ENCODE measurements around the gene DEUP1. TPM values are rescaled to one million over a fixed set of nuclear protein-coding genes. Genes with fewer than 3 reads are reported as not detected.
A peak's percentile ranks its signal among the peaks of the same experiment; 100 is the strongest.

The DEUP1 gene
- total RNA-seq, 1 donor from 2014 or later, result 0.41 TPM

GRCh38 chr11:93329936-93330445, 551 bp upstream of the DEUP1 start:
- H3K36me3 ChIP-seq (ENCODE audit: insufficient read depth, low read length), result no peaks in the 10 kb centered on the region
- H3K79me2 ChIP-seq (ENCODE audit: insufficient read depth, low read length), result no peaks in the 10 kb centered on the region
- peak overlapping the region; percentile 12 for H3K27ac Mint-ChIP-seq (ENCODE audit: unreplicated experiment)
- H3K9ac ChIP-seq (ENCODE audit: low read length), result peak overlapping the region; percentile 5
- H3K4me3 Mint-ChIP-seq (ENCODE audit: unreplicated experiment), result peak overlapping the region; percentile 88
- H3K36me3 Mint-ChIP-seq (ENCODE audit: low read depth, unreplicated experiment), result no peaks in the 10 kb centered on the region
- peak overlapping the region; percentile 51 for H3K4me3 ChIP-seq (ENCODE audit: insufficient read depth, low read depth, low read length)
- peaks cover 10% of the 10 kb centered on the region for H3K27me3 Mint-ChIP-seq (ENCODE audit: low read depth, unreplicated experiment)
- DNase-seq (ENCODE audit: low read depth), result peak; percentile 0
- H3K9me3 ChIP-seq (ENCODE audit: insufficient read depth, low read depth, low read length), result no peaks in the 10 kb centered on the region
- no peaks in the 10 kb centered on the region for H3K9me3 Mint-ChIP-seq (ENCODE audit: unreplicated experiment)
- peak overlapping the region; percentile 80 for H3K4me2 ChIP-seq (ENCODE audit: low read length)
- H4K20me1 ChIP-seq (ENCODE audit: insufficient read depth, low read length), result no peaks in the 10 kb centered on the region
- H3K27ac ChIP-seq (ENCODE audit: low read depth, low read length), result no peak overlapping the region
- TF ChIP-seq EZH2 (IDR thresholded peaks at IDR 0.05; ENCODE audit: insufficient read depth, low read length), result no peak
- no peak for TF ChIP-seq CTCF (IDR thresholded peaks at IDR 0.05; ENCODE audit: insufficient read depth, low read depth, low read length)
- peaks cover 6% of the 10 kb centered on the region for H3K27me3 ChIP-seq (ENCODE audit: insufficient read depth, low read length)
- H3K4me1 Mint-ChIP-seq (ENCODE audit: low read depth, unreplicated experiment), result no peaks in the 10 kb centered on the region
- H3K4me1 ChIP-seq (ENCODE audit: insufficient read depth, low read length), result peaks cover 3% of the 10 kb centered on the region
- H2AFZ ChIP-seq (ENCODE audit: low read depth, low read length), result peak overlapping the region; percentile 73
- FAIRE-seq, result no peak

- Histone ChIP-seq H2AFZ (ENCODE audit: low read depth, low read length) (no peak overlapping the region), H3K27ac (ENCODE audit: low read depth, low read length) (no peak overlapping the region), H3K9me3 (ENCODE audit: insufficient read depth, low read depth, low read length) (no peaks in the 10 kb centered on the region), H3K4me3 (ENCODE audit: insufficient read depth, low read depth, low read length) (no peak overlapping the region), H3K36me3 (ENCODE audit: insufficient read depth, low read length) (no peaks in the 10 kb centered on the region), H3K4me1 (ENCODE audit: insufficient read depth, low read length) (no peaks in the 10 kb centered on the region), H3K27me3 (ENCODE audit: insufficient read depth, low read length) (no peaks in the 10 kb centered on the region), H3K9ac (ENCODE audit: low read length) (no peak overlapping the region), H3K4me2 (ENCODE audit: low read length) (no peak overlapping the region), H4K20me1 (ENCODE audit: insufficient read depth, low read length) (no peaks in the 10 kb centered on the region), H3K79me2 (ENCODE audit: insufficient read depth, low read length) (no peaks in the 10 kb centered on the region)
- Mint-ChIP-seq H3K27ac (ENCODE audit: unreplicated experiment) (no peak overlapping the region), H3K4me3 (ENCODE audit: unreplicated experiment) (no peak overlapping the region), H3K36me3 (ENCODE audit: low read depth, unreplicated experiment) (peaks cover 1% of the 10 kb centered on the region), H3K27me3 (ENCODE audit: low read depth, unreplicated experiment) (no peaks in the 10 kb centered on the region), H3K4me1 (ENCODE audit: low read depth, unreplicated experiment) (peaks cover 7% of the 10 kb centered on the region), H3K9me3 (ENCODE audit: unreplicated experiment) (no peaks in the 10 kb centered on the region)
- DNase-seq (ENCODE audit: low read depth) (no peak), FAIRE-seq (no peak)
- no peak for TF ChIP-seq EZH2 (IDR thresholded peaks at IDR 0.05; ENCODE audit: insufficient read depth, low read length)
- no peak for TF ChIP-seq CTCF (IDR thresholded peaks at IDR 0.05; ENCODE audit: insufficient read depth, low read depth, low read length)
These were observed 9.7 kb downstream of the DEUP1 start for GRCh38 chr11:93340223-93340622.

GRCh38 chr11:93344855-93345333, 14.4 kb downstream of the DEUP1 start:
- Histone ChIP-seq H3K9ac (ENCODE audit: low read length) (no peak overlapping the region), H3K27me3 (ENCODE audit: insufficient read depth, low read length) (no peaks in the 10 kb centered on the region), H3K4me1 (ENCODE audit: insufficient read depth, low read length) (no peaks in the 10 kb centered on the region), H3K36me3 (ENCODE audit: insufficient read depth, low read length) (no peaks in the 10 kb centered on the region), H3K4me2 (ENCODE audit: low read length) (no peak overlapping the region), H2AFZ (ENCODE audit: low read depth, low read length) (no peak overlapping the region), H4K20me1 (ENCODE audit: insufficient read depth, low read length) (no peaks in the 10 kb centered on the region), H3K27ac (ENCODE audit: low read depth, low read length) (no peak overlapping the region), H3K9me3 (ENCODE audit: insufficient read depth, low read depth, low read length) (no peaks in the 10 kb centered on the region), H3K4me3 (ENCODE audit: insufficient read depth, low read depth, low read length) (no peak overlapping the region), H3K79me2 (ENCODE audit: insufficient read depth, low read length) (no peaks in the 10 kb centered on the region)
- Mint-ChIP-seq H3K4me1 (ENCODE audit: low read depth, unreplicated experiment) (peaks cover 7% of the 10 kb centered on the region), H3K27ac (ENCODE audit: unreplicated experiment) (no peak overlapping the region), H3K36me3 (ENCODE audit: low read depth, unreplicated experiment) (peaks cover 1% of the 10 kb centered on the region), H3K9me3 (ENCODE audit: unreplicated experiment) (peaks cover 2% of the 10 kb centered on the region), H3K27me3 (ENCODE audit: low read depth, unreplicated experiment) (no peaks in the 10 kb centered on the region), H3K4me3 (ENCODE audit: unreplicated experiment) (no peak overlapping the region)
- no peak for DNase-seq (ENCODE audit: low read depth)
- TF ChIP-seq EZH2 (IDR thresholded peaks at IDR 0.05; ENCODE audit: insufficient read depth, low read length) (no peak), CTCF (IDR thresholded peaks at IDR 0.05; ENCODE audit: insufficient read depth, low read depth, low read length) (no peak)
- no peak for FAIRE-seq
